Endodermal cell (in vitro differentiated cells): ENCODE measurements around the gene MMP13. TPM values are rescaled to one million over a fixed set of nuclear protein-coding genes. Genes with fewer than 3 reads are reported as not detected.
"Not testable (repeated sequence)": the region's sequence is repeated elsewhere in the genome, so short reads cannot be mapped to it uniquely, and the experiment has no call there.

Experiments used
- DNase-seq: peaks from one replicate; pipeline ENCODE4 v3.0.0-alpha.2; 2017
- H3K27ac ChIP-seq: 2 replicates; pipeline ENCODE4 v1.5.1; 2013; ENCODE audit warnings: mild to moderate bottlenecking, low read depth, low read length, moderate library complexity
- H3K27me3 ChIP-seq: 2 replicates; pipeline ENCODE4 v1.6.1; 2013; ENCODE audit warnings: mild to moderate bottlenecking, low read length, moderate library complexity; ENCODE audit not compliant: insufficient read depth, control insufficient read depth, poor library complexity, severe bottlenecking
- H3K36me3 ChIP-seq: 2 replicates; pipeline ENCODE4 v1.7.0; 2013; ENCODE audit warnings: mild to moderate bottlenecking, low read length, moderate library complexity; ENCODE audit not compliant: control insufficient read depth, insufficient read depth
- H3K4me1 ChIP-seq: one replicate; pipeline ENCODE4 v1.7.0; 2013; ENCODE audit warnings: low read length; ENCODE audit not compliant: control insufficient read depth, insufficient read depth
- H3K4me3 ChIP-seq: 2 replicates; pipeline ENCODE4 v1.5.1; 2013; ENCODE audit warnings: mild to moderate bottlenecking, low read length, moderate library complexity
- H3K9ac ChIP-seq: 2 replicates; pipeline ENCODE4 v1.6.1; 2013; ENCODE audit warnings: mild to moderate bottlenecking, low read length, moderate library complexity; ENCODE audit not compliant: poor library complexity, severe bottlenecking; ENCODE audit errors: extremely low read depth
- H3K9me3 ChIP-seq: 2 replicates; pipeline ENCODE4 v1.6.1; 2013; ENCODE audit warnings: mild to moderate bottlenecking, low read length, moderate library complexity; ENCODE audit not compliant: control insufficient read depth
- H3K27ac Mint-ChIP-seq: 2 replicates; pipeline ENCODE4 v1.8.0; 2020; ENCODE audit warnings: mixed read lengths
- H3K27me3 Mint-ChIP-seq: 2 replicates; pipeline ENCODE4 v1.8.0; 2021; ENCODE audit warnings: mild to moderate bottlenecking, mixed read lengths; ENCODE audit not compliant: insufficient read depth
- H3K36me3 Mint-ChIP-seq: 2 replicates; pipeline ENCODE4 v1.8.0; 2020; ENCODE audit warnings: low read depth, mixed read lengths
- H3K4me1 Mint-ChIP-seq: 2 replicates; pipeline ENCODE4 v1.8.0; 2020; ENCODE audit warnings: mixed read lengths
- H3K4me3 Mint-ChIP-seq: 2 replicates; pipeline ENCODE4 v1.8.0; 2020; ENCODE audit warnings: mild to moderate bottlenecking, moderate library complexity, mixed read lengths
- H3K9me3 Mint-ChIP-seq: 2 replicates; pipeline ENCODE4 v1.8.0; 2020; ENCODE audit warnings: mild to moderate bottlenecking, mixed read lengths
- WGBS, 2 experiments: methylation state at CpG; one replicate each; pipeline versions ENCODE4 v1.1.5 to v1.1.7; 2013; ENCODE audit warnings: missing lambda C conversion rate in 2 of 2, mixed read lengths in 1 of 2; ENCODE audit not compliant: insufficient coverage in 1 of 2, insufficient read length in 1 of 2; 5-methylcytosine and 5-hydroxymethylcytosine counted together
- total RNA-seq, 2 donors: library from RNA; stranded (reverse); fragmentation: NEBNext Ultra II Directional in 1 of 2; extraction: Animal tissue kit (Norgen Biotek cat#: 25700) in 1 of 2; gene quantifications; 2 replicates in 1 of 2; 3 replicates in 1 of 2; pipeline ENCODE4 v1.2.1, GENCODE V29; 2021
- TF ChIP-seq, protein P1 (sequence below): fragments of 200-600 bp; sonication (generic); conservative IDR thresholded peaks from 2 replicates; pipeline ENCODE4 v1.5.0; 2021; ENCODE audit warnings: antibody characterized with exemption, mild to moderate bottlenecking

Gene MMP13
- total RNA-seq, 2 donors from 2014 or later: not detected

GRCh38 chr11:102914238-102915043 lies 41.1 kb downstream of the MMP13 start:
- Histone ChIP-seq H3K27me3 (no peaks in the 10 kb centered on the region), H3K4me1 (no peaks in the 10 kb centered on the region), H3K36me3 (no peaks in the 10 kb centered on the region), H3K9me3 (peaks cover 18% of the 10 kb centered on the region), H3K4me3 (no peak overlapping the region), H3K9ac (no peak overlapping the region), H3K27ac (no peak overlapping the region)
- peak; percentile 81 for DNase-seq
- TF ChIP-seq, protein P1, sequence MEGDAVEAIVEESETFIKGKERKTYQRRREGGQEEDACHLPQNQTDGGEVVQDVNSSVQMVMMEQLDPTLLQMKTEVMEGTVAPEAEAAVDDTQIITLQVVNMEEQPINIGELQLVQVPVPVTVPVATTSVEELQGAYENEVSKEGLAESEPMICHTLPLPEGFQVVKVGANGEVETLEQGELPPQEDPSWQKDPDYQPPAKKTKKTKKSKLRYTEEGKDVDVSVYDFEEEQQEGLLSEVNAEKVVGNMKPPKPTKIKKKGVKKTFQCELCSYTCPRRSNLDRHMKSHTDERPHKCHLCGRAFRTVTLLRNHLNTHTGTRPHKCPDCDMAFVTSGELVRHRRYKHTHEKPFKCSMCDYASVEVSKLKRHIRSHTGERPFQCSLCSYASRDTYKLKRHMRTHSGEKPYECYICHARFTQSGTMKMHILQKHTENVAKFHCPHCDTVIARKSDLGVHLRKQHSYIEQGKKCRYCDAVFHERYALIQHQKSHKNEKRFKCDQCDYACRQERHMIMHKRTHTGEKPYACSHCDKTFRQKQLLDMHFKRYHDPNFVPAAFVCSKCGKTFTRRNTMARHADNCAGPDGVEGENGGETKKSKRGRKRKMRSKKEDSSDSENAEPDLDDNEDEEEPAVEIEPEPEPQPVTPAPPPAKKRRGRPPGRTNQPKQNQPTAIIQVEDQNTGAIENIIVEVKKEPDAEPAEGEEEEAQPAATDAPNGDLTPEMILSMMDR: peak; percentile 81
- no peaks in the 10 kb centered on the region for H3K27me3 Mint-ChIP-seq
- H3K9me3 Mint-ChIP-seq: peaks cover 23% of the 10 kb centered on the region
- H3K4me1 Mint-ChIP-seq: peaks cover 22% of the 10 kb centered on the region
- no peak overlapping the region for H3K27ac Mint-ChIP-seq
- peaks cover 1% of the 10 kb centered on the region for H3K36me3 Mint-ChIP-seq
- H3K4me3 Mint-ChIP-seq: no peak overlapping the region
- 40 to 62% methylated on average over 1 to 3 of the region's 3 CpGs for WGBS, 2 experiments

DNA sequence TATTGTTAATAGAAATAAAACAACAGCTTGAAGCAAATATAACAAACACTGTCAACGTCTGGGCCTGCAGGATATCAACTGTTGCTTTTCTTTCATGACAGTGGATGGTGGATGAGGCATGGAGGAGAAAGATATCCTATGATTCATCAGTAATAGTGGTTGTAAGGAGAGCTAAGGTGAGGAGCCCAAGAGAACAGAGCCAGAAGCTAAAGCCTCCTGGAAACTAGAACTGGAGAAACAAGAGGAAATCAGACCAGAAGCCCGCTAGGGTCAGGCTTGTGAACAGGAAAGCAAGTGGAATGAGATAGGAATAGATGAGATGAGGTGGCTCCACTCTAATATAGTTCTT lies 43.1 kb downstream of the MMP13 start:
- Mint-ChIP-seq H3K27ac (peak overlapping the region; percentile 60), H3K27me3 (no peaks in the 10 kb centered on the region), H3K4me3 (no peak overlapping the region), H3K36me3 (peaks cover 14% of the 10 kb centered on the region), H3K4me1 (peaks cover 24% of the 10 kb centered on the region), H3K9me3 (peaks cover 43% of the 10 kb centered on the region)
- H3K27me3 ChIP-seq: no peaks in the 10 kb centered on the region
- no peak overlapping the region for H3K4me3 ChIP-seq
- H3K4me1 ChIP-seq: no peaks in the 10 kb centered on the region
- 85 to 89% methylated on average over 1 to 2 of the region's 2 CpGs for WGBS, 2 experiments
- peaks cover 27% of the 10 kb centered on the region for H3K9me3 ChIP-seq
- no peak overlapping the region for H3K27ac ChIP-seq
- no peaks in the 10 kb centered on the region for H3K36me3 ChIP-seq
- no peak for DNase-seq
- TF ChIP-seq, protein P1: no peak
- H3K9ac ChIP-seq: no peak overlapping the region

GRCh38 chr11:102911758-102912481 lies 43.6 kb downstream of the MMP13 start:
- Histone ChIP-seq H3K27me3 (no peaks in the 10 kb centered on the region), H3K4me3 (no peak overlapping the region), H3K4me1 (no peaks in the 10 kb centered on the region), H3K9ac (no peak overlapping the region), H3K27ac (no peak overlapping the region), H3K36me3 (no peaks in the 10 kb centered on the region), H3K9me3 (peaks cover 27% of the 10 kb centered on the region)
- Mint-ChIP-seq H3K27ac (peak overlapping the region; percentile 94), H3K36me3 (peaks cover 14% of the 10 kb centered on the region), H3K9me3 (peaks cover 48% of the 10 kb centered on the region), H3K4me3 (no peak overlapping the region), H3K27me3 (no peaks in the 10 kb centered on the region), H3K4me1 (peaks cover 24% of the 10 kb centered on the region)
- peak; percentile 69 for DNase-seq
- TF ChIP-seq, protein P1: no peak
- 85 to 87% methylated on average over 9 to 13 of the region's 13 CpGs for WGBS, 2 experiments

- not testable (repeated sequence) for H3K4me3 Mint-ChIP-seq, H3K27me3 ChIP-seq, H3K27ac ChIP-seq, H3K4me3 ChIP-seq, H3K4me1 Mint-ChIP-seq, H3K36me3 ChIP-seq, H3K9ac ChIP-seq, H3K27me3 Mint-ChIP-seq, H3K27ac Mint-ChIP-seq, H3K4me1 ChIP-seq, DNase-seq
- H3K9me3 ChIP-seq: peaks cover 22% of the 10 kb centered on the region
- H3K36me3 Mint-ChIP-seq: peaks cover 14% of the 10 kb centered on the region
- peaks cover 38% of the 10 kb centered on the region for H3K9me3 Mint-ChIP-seq
- WGBS, 2 experiments: 96 to 100% methylated on average over 1 to 5 of the region's 5 CpGs
Measured at GRCh38 chr11:102905848-102906247, 49.7 kb downstream of the MMP13 start.

- H3K4me1 ChIP-seq, H3K9ac ChIP-seq, H3K36me3 ChIP-seq, H3K27me3 Mint-ChIP-seq, H3K36me3 Mint-ChIP-seq, H3K4me1 Mint-ChIP-seq, H3K27me3 ChIP-seq, H3K4me3 Mint-ChIP-seq, H3K27ac Mint-ChIP-seq, H3K4me3 ChIP-seq, H3K27ac ChIP-seq, H3K9me3 ChIP-seq: not testable (repeated sequence)
- peak; percentile 70 for DNase-seq
- WGBS, 2 experiments: 63 to 73% methylated on average over 1 to 5 of the region's 5 CpGs
- H3K9me3 Mint-ChIP-seq: peaks cover 19% of the 10 kb centered on the region
Measured at GRCh38 chr11:102903895-102904294, 51.6 kb downstream of the MMP13 start.
